Transverse colon (tissue), 3 donors: Measurements from ENCODE around the gene GJA8.

Experiments used
- CTCF ChIP-seq, 5 experiments: fragments of 200-600 bp in 3 of 5; fragments of 450-650 bp in 2 of 5; sonication (generic) in 3 of 5; IDR thresholded peaks; 1 replicate in 2 of 5; 2 replicates in 3 of 5; pipeline ENCODE4 v1.5.1; 2016 to 2017; ENCODE audit warnings: antibody characterized with exemption in 5 of 5, inconsistent platforms in 3 of 5, mild to moderate bottlenecking in 2 of 5, moderate library complexity in 1 of 5
- POLR2A ChIP-seq: fragments of 450-650 bp; IDR thresholded peaks from one replicate; pipeline ENCODE4 v1.6.1; 2016; ENCODE audit warnings: antibody characterized with exemption, mild to moderate bottlenecking, moderate library complexity

- TF ChIP-seq CTCF (IDR thresholded peaks at IDR 0.05) (no peak), POLR2A (no peak)
Measured at GRCh38 chr1:147907786-147908509, 5.4 kb downstream of the GJA8 start.
